Neural cell (in vitro differentiated cells): ENCODE measurements around the gene RBM38. TPM values are rescaled to one million over a fixed set of nuclear protein-coding genes. Genes with fewer than 3 reads are reported as not detected.

Source experiments
- H2AFZ ChIP-seq: fragments of 200-600, 300-800 bp; sonication (generic), shearing (Covaris generic); 2 replicates; pipeline ENCODE4 v1.6.0; 2014; ENCODE audit warnings: low read depth, mild to moderate bottlenecking, antibody characterized with exemption, low read length, moderate library complexity
- H3F3A ChIP-seq: fragments of 200-600 bp; shearing (Covaris generic); 2 replicates; pipeline ENCODE4 v1.6.1; 2016; ENCODE audit warnings: mild to moderate bottlenecking, moderate library complexity, mixed read lengths, antibody characterized with exemption, low read length; ENCODE audit not compliant: insufficient read depth, poor library complexity, severe bottlenecking
- H3K27ac ChIP-seq: fragments of 200-600, 300-800 bp; sonication (generic), shearing (Covaris generic); 2 replicates; pipeline ENCODE4 v1.5.1; 2014; ENCODE audit warnings: mild to moderate bottlenecking, low read length, moderate library complexity
- H3K27me3 ChIP-seq: fragments of 300-800, 200-600 bp; sonication (generic), shearing (Covaris generic); 2 replicates; pipeline ENCODE4 v1.6.0; 2014; ENCODE audit warnings: mild to moderate bottlenecking, low read depth, low read length, moderate library complexity; ENCODE audit not compliant: insufficient read depth
- H3K36me3 ChIP-seq: fragments of 300-800, 200-600 bp; sonication (generic), shearing (Covaris generic); 2 replicates; pipeline ENCODE4 v1.5.1; 2014; ENCODE audit warnings: mild to moderate bottlenecking, antibody characterized with exemption, low read length, moderate library complexity; ENCODE audit not compliant: insufficient read depth
- H3K4me2 ChIP-seq: fragments of 300-800, 200-600 bp; sonication (generic), shearing (Covaris generic); 2 replicates; pipeline ENCODE4 v1.6.0; 2014; ENCODE audit warnings: mild to moderate bottlenecking, low read length
- H3K4me3 ChIP-seq: fragments of 300-800, 200-600 bp; sonication (generic), shearing (Covaris generic); 2 replicates; pipeline ENCODE4 v1.5.1; 2014; ENCODE audit warnings: mild to moderate bottlenecking, low read length, moderate library complexity
- H3K79me2 ChIP-seq: fragments of 200-600 bp; shearing (Covaris generic); replicated peaks from 2 replicates; pipeline ENCODE4 v1.6.0; 2014; ENCODE audit warnings: mild to moderate bottlenecking, low read length, moderate library complexity; ENCODE audit not compliant: insufficient read depth
- H3K9ac ChIP-seq: fragments of 300-800, 200-600 bp; sonication (generic), shearing (Covaris generic); 2 replicates; pipeline ENCODE4 v1.6.1; 2016; ENCODE audit warnings: mild to moderate bottlenecking, low read length, mixed read lengths
- H3K9me2 ChIP-seq: fragments of 200-600 bp; shearing (Covaris generic); 2 replicates; pipeline ENCODE4 v1.6.1; 2016; ENCODE audit warnings: mild to moderate bottlenecking, low read length, mixed read lengths; ENCODE audit not compliant: insufficient read depth
- H3K9me3 ChIP-seq: fragments of 200-600, 300-800 bp; sonication (generic), shearing (Covaris generic); 2 replicates; pipeline ENCODE4 v1.6.1; 2016; ENCODE audit warnings: mild to moderate bottlenecking, mixed run types, low read length, moderate library complexity, mixed read lengths
- H4K20me1 ChIP-seq: fragments of 200-600 bp; shearing (Covaris generic); 2 replicates; pipeline ENCODE4 v1.6.1; 2016; ENCODE audit warnings: mild to moderate bottlenecking, mixed run types; ENCODE audit not compliant: insufficient read depth
- CTCF ChIP-seq: fragments of 450-650 bp; IDR thresholded peaks from 2 replicates; pipeline ENCODE4 v1.5.1; 2014; ENCODE audit warnings: antibody characterized with exemption, mild to moderate bottlenecking, moderate library complexity; ENCODE audit not compliant: poor library complexity, severe bottlenecking
- EP300 ChIP-seq: fragments of 450-650 bp; conservative IDR thresholded peaks from 2 replicates; pipeline ENCODE4 v1.6.1; 2014; ENCODE audit warnings: antibody characterized with exemption, mild to moderate bottlenecking, moderate library complexity; ENCODE audit not compliant: poor library complexity, severe bottlenecking
- EZH2 ChIP-seq: fragments of 200-600, 300-800 bp; shearing (Covaris generic), sonication (generic); IDR thresholded peaks from 2 replicates; pipeline ENCODE4 v1.6.1; 2014; ENCODE audit warnings: antibody characterized with exemption, low read length, borderline replicate concordance, mild to moderate bottlenecking; ENCODE audit not compliant: insufficient read depth, poor library complexity, severe bottlenecking
- MXI1 ChIP-seq: fragments of 450-650 bp; conservative IDR thresholded peaks from 2 replicates; pipeline ENCODE4 v1.6.1; 2014; ENCODE audit warnings: antibody characterized with exemption, mild to moderate bottlenecking; ENCODE audit not compliant: poor library complexity, severe bottlenecking
- POLR2AphosphoS5 ChIP-seq: IDR thresholded peaks from 2 replicates; pipeline ENCODE4 v1.6.1; 2012
- RAD21 ChIP-seq: fragments of 450-650 bp; conservative IDR thresholded peaks from 2 replicates; pipeline ENCODE4 v1.6.1; 2014; ENCODE audit warnings: antibody characterized with exemption, mild to moderate bottlenecking, moderate library complexity
- SMC3 ChIP-seq: fragments of 450-650 bp; conservative IDR thresholded peaks from 2 replicates; pipeline ENCODE4 v1.6.1; 2014; ENCODE audit warnings: antibody characterized with exemption, mild to moderate bottlenecking, moderate library complexity; ENCODE audit not compliant: poor library complexity
- TAF1 ChIP-seq: IDR thresholded peaks from 2 replicates; pipeline ENCODE4 v1.6.1; 2012; ENCODE audit warnings: low read depth
- polyA plus RNA-seq: library from polyadenylated mRNA; depleted of rRNA; stranded (reverse); fragments of >200 nt; gene quantifications from 2 replicates; pipeline ENCODE4 v1.2.3, GENCODE V29; 2014
- TF ChIP-seq, protein P1 (sequence below): IDR thresholded peaks from 2 replicates; pipeline ENCODE4 v1.6.1; 2012; ENCODE audit warnings: borderline replicate concordance

The RBM38 gene
- polyA plus RNA-seq, 1 donor from 2014 or later, result 19.0 TPM

- no peaks in the 10 kb centered on the region for H3K36me3 ChIP-seq
- no peak overlapping the region for H3K27ac ChIP-seq
- H2AFZ ChIP-seq, result no peak overlapping the region
- no peak overlapping the region for H3K4me2 ChIP-seq
- TF ChIP-seq EP300, result no peak
- no peak for TF ChIP-seq TAF1
- no peak for TF ChIP-seq CTCF
- TF ChIP-seq, protein P1, sequence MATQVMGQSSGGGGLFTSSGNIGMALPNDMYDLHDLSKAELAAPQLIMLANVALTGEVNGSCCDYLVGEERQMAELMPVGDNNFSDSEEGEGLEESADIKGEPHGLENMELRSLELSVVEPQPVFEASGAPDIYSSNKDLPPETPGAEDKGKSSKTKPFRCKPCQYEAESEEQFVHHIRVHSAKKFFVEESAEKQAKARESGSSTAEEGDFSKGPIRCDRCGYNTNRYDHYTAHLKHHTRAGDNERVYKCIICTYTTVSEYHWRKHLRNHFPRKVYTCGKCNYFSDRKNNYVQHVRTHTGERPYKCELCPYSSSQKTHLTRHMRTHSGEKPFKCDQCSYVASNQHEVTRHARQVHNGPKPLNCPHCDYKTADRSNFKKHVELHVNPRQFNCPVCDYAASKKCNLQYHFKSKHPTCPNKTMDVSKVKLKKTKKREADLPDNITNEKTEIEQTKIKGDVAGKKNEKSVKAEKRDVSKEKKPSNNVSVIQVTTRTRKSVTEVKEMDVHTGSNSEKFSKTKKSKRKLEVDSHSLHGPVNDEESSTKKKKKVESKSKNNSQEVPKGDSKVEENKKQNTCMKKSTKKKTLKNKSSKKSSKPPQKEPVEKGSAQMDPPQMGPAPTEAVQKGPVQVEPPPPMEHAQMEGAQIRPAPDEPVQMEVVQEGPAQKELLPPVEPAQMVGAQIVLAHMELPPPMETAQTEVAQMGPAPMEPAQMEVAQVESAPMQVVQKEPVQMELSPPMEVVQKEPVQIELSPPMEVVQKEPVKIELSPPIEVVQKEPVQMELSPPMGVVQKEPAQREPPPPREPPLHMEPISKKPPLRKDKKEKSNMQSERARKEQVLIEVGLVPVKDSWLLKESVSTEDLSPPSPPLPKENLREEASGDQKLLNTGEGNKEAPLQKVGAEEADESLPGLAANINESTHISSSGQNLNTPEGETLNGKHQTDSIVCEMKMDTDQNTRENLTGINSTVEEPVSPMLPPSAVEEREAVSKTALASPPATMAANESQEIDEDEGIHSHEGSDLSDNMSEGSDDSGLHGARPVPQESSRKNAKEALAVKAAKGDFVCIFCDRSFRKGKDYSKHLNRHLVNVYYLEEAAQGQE, result no peak
- TF ChIP-seq POLR2AphosphoS5, result no peak
- no peak for TF ChIP-seq MXI1
- TF ChIP-seq RAD21, result no peak
- TF ChIP-seq EZH2, result no peak
- TF ChIP-seq SMC3, result no peak
- no peaks in the 10 kb centered on the region for H3K79me2 ChIP-seq
- no peaks in the 10 kb centered on the region for H3F3A ChIP-seq
- H4K20me1 ChIP-seq, result no peaks in the 10 kb centered on the region
- H3K9me2 ChIP-seq, result no peaks in the 10 kb centered on the region
- no peaks in the 10 kb centered on the region for H3K9me3 ChIP-seq
- H3K27me3 ChIP-seq, result no peaks in the 10 kb centered on the region
- H3K4me3 ChIP-seq, result no peak overlapping the region
- no peak overlapping the region for H3K9ac ChIP-seq
These were observed 9.8 kb downstream of the RBM38 start for GRCh38 chr20:57400821-57401564.

GRCh38 chr20:57401565-57401918, 10.3 kb downstream of the RBM38 start:
- TF ChIP-seq RAD21 (no peak), SMC3 (no peak), POLR2AphosphoS5 (no peak)
- no peaks in the 10 kb centered on the region for H3K36me3 ChIP-seq
- no peaks in the 10 kb centered on the region for H3K9me2 ChIP-seq
- H3K27me3 ChIP-seq, result no peaks in the 10 kb centered on the region
- no peak overlapping the region for H3K9ac ChIP-seq
- no peak overlapping the region for H3K4me3 ChIP-seq
- H3K4me2 ChIP-seq, result no peak overlapping the region
- H3F3A ChIP-seq, result no peaks in the 10 kb centered on the region
- H2AFZ ChIP-seq, result no peak overlapping the region
- no peaks in the 10 kb centered on the region for H4K20me1 ChIP-seq
- H3K9me3 ChIP-seq, result no peaks in the 10 kb centered on the region
- H3K79me2 ChIP-seq, result no peaks in the 10 kb centered on the region
- H3K27ac ChIP-seq, result no peak overlapping the region
